SIG-M5 treated with dmso at 0.1 percent for 504 hours (cell line): Measurements from ENCODE around the gene TRAPPC11.
"Not testable (repeated sequence)": the region's sequence is repeated elsewhere in the genome, so short reads cannot be mapped to it uniquely, and the experiment has no call there.

ENCODE experiments used
- DNase-seq: peaks from one replicate; lab custom pipeline; 2025; ENCODE audit not compliant: unreplicated experiment; lab: John Stamatoyannopoulos, UW

Gene TRAPPC11

GRCh38 chr4:183718876-183719275 lies 59.8 kb downstream of the TRAPPC11 start:
- no peak for DNase-seq

DNA sequence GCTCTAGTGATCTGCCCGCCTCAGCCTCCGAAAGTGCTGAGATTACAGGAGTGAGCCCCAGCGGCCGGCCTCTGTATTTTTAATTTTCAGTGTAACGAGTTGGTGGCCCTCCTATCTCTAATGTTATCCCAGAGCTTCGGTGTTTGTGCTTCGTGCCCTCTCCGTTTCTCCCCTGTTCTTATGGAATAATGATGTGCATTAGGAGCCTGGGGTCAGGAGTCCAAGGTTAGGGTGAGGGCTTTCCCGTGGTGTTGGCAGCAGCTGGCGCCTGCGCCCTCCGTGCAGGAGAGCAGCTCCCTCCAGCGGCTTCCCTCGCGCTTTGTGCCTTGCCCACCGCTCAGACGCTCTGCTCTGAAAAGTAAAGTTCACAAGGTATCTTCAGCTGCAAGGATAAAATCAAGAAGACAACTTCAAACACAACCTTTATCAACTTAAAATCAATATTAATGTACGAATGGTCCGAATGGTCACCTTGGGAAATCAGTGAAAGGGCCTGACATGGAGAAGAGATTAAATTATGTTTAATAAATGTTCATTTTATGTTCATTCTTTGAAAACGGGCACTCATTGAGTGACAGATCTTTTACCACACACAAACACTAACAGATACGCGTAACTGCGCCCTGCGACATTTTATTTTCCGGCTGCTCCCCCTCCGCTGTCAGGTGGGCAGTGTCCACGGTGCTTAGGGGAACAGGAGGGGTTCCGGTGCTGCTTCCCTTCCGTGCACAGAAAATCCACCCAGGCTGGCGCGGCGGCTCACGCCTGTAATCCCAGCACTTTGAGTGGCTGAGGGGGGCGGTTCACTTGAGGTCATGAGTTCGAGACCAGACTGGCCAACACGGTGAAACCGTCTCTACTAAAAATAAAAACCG lies 62.4 kb downstream of the TRAPPC11 start:
- DNase-seq: peak; percentile 25

DNA sequence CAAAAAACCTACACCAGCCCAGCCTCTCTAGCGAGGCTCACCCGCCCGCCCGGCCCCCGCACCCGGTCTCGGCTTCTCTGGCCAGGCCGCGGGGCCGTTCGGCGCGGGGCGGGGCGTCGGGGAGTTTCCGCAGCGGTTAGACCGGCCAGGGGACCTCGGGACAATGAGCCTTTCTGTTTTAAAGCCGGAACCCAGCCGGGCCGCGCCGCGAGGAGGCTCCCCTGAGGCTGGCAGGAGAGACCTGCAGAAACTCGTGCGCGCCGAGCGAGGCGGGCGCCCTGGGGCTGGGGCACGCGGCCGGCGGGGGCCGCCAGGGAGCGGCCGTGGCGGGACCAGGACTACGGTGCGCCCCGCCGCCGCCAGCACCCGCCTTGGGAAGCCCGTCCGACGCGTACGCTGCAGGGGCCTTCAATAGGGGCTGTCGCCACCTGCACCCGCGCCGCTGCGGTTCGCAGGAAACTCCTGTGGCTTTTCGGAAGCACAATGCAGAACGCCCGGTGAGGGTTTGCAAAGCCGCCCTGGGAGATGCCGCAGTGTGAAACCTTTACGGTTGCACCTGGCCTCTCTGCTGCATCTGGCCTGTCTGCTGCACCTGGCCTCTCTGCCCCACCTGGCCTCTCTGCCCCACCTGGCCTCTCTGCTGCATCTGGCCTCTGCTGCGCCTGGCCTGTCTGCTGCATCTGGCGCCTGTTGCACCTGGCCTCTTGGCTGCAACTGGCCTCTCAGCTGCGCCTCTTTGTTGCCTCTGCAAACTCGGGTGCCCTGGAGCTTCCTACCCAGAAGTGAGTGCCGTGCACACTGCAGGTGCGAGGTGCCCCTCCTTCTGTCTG lies 63.9 kb downstream of the TRAPPC11 start:
- DNase-seq: peak; percentile 10

GRCh38 chr4:183723561-183724228 lies 64.6 kb downstream of the TRAPPC11 start:
- no peak for DNase-seq

GRCh38 chr4:183725585-183725984 lies 66.5 kb downstream of the TRAPPC11 start:
- DNase-seq: not testable (repeated sequence)

DNA sequence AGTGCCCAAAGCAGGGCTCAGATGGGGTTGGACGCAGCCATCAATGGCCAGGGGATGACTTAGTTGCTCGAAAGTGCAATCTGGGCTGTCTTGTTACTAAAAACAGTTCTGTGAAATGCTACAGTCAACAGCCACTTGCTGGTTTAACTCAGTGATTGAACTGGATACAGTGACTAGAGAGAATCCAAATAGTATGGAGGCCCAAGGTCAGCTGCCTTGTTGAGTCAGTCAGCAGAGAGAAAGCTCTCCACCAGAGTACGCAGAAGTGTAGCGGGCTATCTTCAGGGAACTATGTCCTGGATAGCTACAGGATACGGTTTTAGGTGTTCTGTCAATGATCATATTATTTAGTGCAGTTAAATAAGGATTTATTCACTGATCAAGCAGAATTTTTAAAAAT lies 68.4 kb downstream of the TRAPPC11 start:
- DNase-seq: no peak

DNA sequence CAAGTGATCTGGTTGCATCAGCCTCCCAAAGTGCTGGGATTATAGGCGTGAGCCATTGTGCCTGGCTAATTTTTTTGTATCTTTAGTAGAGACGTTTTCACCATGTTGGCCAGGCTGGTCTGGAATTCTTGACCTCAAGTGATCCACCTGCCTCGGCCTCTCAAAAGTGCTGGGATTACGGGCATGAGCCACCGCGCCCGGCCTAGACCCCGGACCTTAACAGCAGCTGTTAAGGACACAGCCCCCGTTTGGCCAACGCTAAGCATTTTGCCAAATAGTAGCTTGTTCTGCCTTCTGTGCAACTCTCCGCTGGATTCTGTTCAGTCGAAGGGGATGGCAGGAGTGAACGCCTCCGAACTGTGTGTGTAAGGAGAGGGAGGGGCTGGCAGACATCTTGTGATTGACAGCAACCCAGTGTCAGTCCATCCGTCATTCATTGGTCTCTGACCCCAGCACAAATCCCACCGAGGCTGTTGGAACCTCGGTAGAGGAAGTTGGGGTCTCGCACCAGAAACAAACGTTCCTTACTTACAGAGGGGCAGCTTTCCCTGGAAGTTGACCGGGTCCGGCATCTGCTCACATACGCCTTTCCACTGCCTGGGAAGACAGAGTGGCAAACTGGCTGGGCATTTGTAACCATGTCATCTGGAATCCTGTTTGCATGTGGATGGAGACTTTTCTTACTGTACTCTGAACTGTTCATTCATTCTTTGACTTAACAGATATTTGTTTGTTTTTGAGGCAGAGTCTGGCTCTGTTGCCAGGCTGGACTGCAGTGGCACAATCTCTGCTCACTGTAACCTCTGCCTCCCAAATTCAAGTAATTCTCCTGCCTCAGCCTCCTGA lies 69.4 kb downstream of the TRAPPC11 start:
- no peak for DNase-seq

GRCh38 chr4:183729069-183729406 lies 69.9 kb downstream of the TRAPPC11 start:
- DNase-seq: no peak

DNA sequence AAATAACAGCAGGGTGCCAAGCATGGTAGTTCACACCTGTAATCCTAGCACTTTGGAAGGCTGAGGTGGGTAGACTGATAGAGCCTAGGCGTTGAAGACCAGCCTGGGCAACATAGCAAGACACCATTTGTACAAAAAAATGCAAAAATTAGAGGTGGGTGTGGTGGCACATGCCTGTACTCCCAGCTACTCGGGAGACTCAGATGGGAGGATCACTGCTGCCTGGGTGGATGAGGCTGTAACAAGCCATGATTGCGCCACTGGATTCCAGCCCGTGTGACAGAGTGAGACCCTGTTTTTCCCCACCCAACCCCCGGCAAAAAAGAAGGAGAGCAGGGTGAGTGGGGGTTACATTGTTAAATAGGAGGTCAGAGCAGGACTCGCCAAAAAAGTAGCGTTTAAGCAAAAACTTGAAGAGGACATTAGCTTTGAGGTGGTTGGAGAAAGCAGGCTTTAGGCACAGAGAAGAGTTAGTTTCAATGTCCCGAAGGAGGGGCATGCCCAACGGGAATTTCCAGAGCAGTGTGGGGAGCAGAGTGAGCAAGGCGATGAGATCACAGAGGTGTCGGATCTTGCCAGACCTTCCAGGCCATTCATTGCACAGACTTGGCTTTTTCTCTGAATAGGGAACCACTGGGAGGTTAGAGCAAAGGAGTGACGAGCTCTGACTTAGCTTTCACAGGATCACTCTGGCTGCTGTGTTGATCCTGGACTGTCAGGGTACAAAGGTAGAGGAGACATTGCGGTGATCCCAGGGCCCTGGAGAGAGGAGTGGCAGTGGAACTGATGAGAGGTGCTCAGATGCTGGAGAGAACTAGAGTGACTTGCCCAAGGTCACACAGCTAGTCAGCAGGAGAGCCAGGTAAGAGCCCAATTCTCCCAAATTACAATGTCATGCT lies 70.6 kb downstream of the TRAPPC11 start:
- no peak for DNase-seq

DNA sequence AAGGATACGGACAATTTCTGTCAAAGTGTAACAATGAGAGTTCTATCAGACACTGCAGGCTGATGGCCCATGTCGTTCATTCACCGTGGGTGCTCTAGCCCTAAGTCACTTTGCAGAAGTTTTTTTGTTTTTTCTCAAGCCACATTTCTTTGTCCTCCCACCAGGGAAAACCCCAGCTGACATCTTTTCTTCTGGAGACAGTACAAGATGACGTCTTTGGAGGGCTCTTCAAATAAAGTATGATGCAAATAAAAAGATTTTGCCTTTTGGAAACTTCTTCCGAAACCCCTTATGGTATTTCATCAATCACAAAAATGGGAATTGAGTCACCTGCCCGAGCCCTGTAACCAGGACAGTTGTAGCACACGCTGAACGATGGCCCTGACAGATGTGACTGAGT lies 73.2 kb downstream of the TRAPPC11 start:
- DNase-seq: no peak

- no peak for DNase-seq
Measured at GRCh38 chr4:183733181-183733580, 74.1 kb downstream of the TRAPPC11 start.

DNA sequence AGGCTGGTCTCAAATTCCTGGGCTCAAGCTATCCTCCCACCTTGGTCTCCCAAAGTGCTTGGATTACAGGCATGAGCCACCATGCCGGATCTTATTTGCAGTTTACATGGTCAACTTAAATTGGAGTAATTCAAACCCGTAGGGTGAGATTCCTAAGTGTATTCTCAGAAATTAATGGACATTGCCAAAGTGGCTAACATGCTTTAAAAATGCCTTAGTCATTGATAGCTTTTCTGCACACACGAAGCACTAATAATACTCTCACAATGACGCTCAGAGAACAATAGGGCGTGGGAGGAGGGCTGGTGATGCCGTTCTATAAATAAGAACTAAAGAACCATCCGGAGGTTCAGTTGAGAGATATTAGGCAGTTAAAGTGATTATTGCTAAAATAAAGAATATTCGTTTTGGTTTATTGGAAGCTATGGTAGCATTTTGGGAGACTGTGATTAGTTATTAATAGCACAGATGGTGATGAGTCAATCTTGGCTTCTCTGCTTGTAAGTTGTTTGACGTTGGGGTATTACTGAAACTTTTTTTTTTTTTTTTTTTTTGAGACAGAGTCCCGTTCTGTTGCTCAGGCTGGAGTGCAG lies 79.1 kb downstream of the TRAPPC11 start:
- no peak for DNase-seq

DNA sequence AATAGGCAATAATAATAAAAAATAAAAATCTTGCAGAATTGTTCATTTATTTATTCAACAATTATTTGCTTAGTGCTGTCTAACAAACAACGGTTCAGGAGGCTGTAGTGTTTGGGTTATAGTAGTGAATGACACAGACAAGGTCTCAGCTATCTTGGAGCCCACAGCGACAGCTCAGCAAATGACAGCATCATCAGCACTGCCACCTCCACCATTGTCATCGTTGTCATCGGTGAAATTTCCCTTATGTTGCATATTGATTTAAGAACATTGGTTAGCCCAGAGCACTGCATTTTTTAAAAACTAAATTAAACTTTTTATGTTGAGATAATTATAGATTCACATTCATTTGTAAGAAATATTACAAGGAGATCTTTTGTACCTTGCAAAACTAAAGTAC lies 79.9 kb downstream of the TRAPPC11 start:
- DNase-seq: no peak

GRCh38 chr4:183746305-183747229 lies 87.5 kb downstream of the TRAPPC11 start:
- no peak for DNase-seq

GRCh38 chr4:183747380-183747779 lies 88.3 kb downstream of the TRAPPC11 start:
- DNase-seq: no peak

GRCh38 chr4:183747931-183748670 lies 89.0 kb downstream of the TRAPPC11 start:
- DNase-seq: no peak

DNA sequence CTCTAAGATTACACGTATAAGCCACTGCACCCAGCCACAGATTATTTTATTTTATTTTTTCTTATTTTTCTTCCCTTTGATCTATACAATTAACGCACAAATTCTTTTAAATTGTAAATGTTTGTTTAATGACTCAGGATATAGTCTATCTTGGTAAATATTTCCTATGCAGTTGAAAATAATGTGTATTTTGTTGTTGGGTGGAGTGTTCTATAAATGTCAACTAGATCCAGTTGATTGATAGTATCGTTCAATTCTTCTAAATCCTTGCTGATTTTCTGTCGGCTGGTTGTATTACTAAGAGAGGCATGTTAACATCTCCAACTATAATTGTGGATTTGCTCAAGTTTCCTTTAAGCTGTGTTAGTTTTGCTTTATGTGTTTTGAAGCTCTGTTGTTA lies 92.0 kb downstream of the TRAPPC11 start:
- no peak for DNase-seq

GRCh38 chr4:183755596-183755995 lies 96.5 kb downstream of the TRAPPC11 start:
- no peak for DNase-seq
